Stimulated activated CD4-positive, alpha-beta T cell treated with anti-CD3 and anti-CD28 coated beads, Interleukin-12 subunit alpha, Interleukin-12 subunit beta, amount 100 ng/mL, for 4 hours (primary cell): ENCODE data around the gene OSBPL3.

ENCODE experiments used
- DNase-seq: peaks from one replicate; pipeline ENCODE4 v3.0.0-alpha.2; 2020

OSBPL3 gene

GRCh38 chr7:24788961-24789576 lies 190.9 kb downstream of the OSBPL3 start:
- no peak for DNase-seq

- DNase-seq = no peak
Measured at GRCh38 chr7:24788075-24788474, 191.9 kb downstream of the OSBPL3 start.

- no peak for DNase-seq
Measured at GRCh38 chr7:24786941-24787340, 193.0 kb downstream of the OSBPL3 start.

DNA sequence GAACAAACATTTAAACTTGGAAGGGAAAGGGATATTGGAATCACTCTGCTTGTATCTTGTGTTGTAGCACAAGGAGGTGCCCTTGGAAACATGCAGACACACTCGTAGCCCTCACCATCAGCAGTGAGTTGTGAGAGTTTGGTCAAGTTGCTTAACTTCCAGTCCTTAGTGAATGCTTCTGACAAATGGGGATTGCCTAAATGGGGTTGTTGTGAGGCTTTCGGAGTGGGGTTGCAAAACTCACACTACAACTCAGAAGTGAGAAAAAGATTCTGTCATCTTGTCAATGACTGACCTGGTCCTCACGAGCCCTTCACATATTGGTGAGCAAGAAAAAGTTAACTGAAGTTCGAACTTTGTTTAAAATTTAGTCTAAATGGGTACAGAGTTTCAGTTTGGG lies 193.7 kb downstream of the OSBPL3 start:
- DNase-seq = no peak

DNA sequence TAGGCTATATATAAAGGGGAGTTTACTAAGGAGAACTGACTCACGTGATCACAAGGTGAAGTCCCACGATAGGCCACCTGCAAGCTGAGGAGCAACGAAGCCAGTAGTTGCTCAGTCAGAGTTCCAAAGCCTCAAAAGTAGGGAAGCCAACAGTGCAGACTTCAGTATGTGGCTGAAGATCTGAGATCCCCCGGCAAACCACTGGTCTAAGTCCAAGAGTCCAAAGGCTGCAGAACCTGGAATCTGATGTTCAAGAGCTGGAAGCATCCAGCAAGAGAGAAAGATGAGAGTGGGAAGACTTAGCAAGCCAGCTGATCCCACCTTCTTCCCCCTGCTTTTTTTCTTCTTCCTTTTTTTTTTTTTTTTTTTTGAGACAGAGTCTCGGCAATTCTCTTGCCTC lies 195.7 kb downstream of the OSBPL3 start:
- no peak for DNase-seq

DNA sequence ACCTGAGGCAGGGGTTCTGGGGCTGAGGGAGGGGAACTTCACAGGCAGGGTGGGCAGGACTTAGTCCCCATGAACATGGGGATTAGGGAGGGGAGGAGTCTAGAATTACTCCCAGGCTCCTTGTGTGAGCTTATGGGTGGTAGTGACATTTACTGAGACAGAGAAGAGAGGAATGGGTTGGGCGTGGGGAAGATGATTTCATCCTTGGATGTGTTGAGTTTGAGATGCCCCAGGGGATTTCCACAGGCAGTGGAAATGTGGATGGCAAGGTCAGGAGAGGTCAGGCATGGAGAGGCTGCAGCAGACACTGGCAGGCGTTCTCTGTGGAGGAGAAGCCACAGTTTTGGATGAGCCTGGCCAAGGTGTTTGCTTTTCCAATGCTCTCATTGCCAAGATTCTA lies 196.3 kb downstream of the OSBPL3 start:
- no peak for DNase-seq

DNA sequence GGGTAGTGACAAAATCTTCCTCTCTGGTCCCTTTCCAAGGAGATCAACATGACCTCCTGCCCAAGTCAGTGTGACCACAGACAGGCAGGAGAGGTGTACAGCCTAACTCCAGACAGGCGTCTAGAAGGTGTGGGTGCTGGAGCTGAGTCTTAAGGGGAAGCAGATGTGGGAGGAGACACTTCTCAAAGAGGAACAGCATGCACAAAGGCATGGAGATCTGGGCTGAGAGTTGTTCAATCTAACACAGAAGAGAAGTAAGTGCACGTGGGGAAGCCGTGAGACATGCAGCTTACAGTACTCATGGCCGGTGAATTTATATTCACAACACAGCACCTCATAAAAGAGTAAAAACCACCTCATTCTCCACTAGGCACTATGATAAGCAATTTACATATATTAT lies 198.9 kb downstream of the OSBPL3 start:
- DNase-seq = no peak

GRCh38 chr7:24779283-24779655 lies 200.7 kb downstream of the OSBPL3 start:
- DNase-seq = no peak

GRCh38 chr7:24778543-24779282 lies 201.3 kb downstream of the OSBPL3 start:
- DNase-seq = no peak

GRCh38 chr7:24777806-24778205 lies 202.2 kb downstream of the OSBPL3 start:
- no peak for DNase-seq

DNA sequence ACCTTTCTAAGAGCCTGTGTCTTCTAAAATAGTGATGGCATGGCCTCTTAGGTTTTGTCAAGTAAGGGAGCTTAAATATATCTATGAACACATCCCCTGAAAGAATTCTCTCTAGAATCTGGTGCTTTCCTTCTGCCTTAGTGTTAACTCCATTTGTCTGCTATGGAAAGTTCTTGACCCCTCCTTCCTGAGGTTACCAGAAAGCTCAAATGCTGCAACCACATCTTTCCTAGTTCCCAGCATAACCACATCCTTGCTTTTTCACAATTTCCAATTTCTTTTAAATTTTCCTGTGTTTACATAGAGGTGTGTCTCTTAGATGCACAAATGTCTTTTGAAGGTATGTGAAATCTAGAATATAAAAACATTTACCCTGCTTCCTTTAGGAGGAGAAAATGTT lies 206.3 kb downstream of the OSBPL3 start:
- DNase-seq = no peak

- no peak for DNase-seq
Measured at GRCh38 chr7:24769851-24770250, 210.1 kb downstream of the OSBPL3 start.

GRCh38 chr7:24769014-24769830 lies 210.8 kb downstream of the OSBPL3 start:
- no peak for DNase-seq

GRCh38 chr7:24767878-24768569 lies 212.0 kb downstream of the OSBPL3 start:
- no peak for DNase-seq

DNA sequence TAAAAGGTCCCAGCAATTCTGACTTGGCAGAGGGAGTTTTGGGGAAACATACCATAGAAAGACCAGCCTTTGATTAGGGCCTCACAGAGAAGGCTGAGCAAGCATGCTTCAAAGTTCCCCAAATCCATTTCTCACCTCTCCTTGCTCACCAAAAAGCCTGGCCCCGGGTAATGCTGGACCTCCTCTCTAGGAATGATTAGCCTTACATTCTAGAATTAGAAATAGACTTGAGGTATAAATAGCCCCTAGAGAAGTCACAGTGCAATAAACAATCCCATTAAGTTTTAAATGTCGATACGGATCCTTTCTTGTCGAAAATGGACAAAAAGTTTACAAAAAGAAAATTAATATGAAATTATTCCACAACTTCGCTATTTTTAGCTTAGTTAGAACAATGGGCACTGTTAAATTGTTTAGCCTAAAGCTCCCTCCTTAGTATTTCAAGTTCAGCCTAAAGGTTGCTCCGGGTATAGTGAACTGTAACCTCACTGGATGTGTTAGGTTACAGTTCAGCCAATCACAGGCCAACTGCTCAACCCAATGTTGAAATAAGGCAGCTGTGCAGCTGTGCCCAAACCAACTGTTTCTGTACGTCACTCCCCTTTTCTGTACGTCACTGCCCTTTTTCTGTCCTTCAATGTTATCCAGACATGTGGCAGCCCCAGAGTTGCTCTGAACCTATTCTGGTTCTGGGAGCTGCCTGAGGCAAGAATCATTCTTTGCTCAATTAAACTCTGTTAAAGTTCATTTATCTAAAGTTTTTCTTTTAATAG lies 214.8 kb downstream of the OSBPL3 start:
- DNase-seq = no peak

- DNase-seq = no peak
Measured at GRCh38 chr7:24764011-24764410, 216.0 kb downstream of the OSBPL3 start.

GRCh38 chr7:24763303-24763901 lies 216.6 kb downstream of the OSBPL3 start:
- DNase-seq = no peak

DNA sequence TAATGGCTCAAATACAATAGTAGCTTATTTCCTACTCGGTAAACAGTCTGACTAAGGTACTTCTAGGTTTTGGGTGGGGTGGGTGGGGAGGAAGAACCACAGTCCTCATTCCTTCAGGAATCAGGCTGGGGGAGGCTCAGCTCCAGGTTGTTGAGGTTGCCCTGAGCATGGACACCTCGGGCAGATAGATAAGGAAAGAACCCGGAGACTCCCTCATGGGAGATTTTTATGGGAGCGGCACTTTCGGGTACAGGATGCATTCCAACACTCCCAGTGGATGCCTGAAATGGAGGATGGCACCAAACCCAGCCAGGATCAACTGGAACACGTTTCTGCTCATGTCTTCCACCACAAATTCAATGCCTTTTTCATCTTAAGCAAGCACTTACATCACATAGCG lies 217.2 kb downstream of the OSBPL3 start:
- DNase-seq = no peak

- DNase-seq = no peak
Measured at GRCh38 chr7:24760968-24761367, 219.0 kb downstream of the OSBPL3 start.

- peak; percentile 40 for DNase-seq
Measured at GRCh38 chr7:24757353-24758275, 222.4 kb downstream of the OSBPL3 start, which contains the start of gene GSDME. Gene GSDME (minus strand): TSS chr7:24757464. CDS start chr7:24749774, 7,690 bp downstream.
